GM19238 (cell line): Measurements from ENCODE around the gene PPP1R14C.

Experiments
- DNase-seq: peaks from one replicate; pipeline ENCODE4 v3.0.0; 2011; ENCODE audit warnings: low spot score; ENCODE audit not compliant: insufficient read length

PPP1R14C gene

DNA sequence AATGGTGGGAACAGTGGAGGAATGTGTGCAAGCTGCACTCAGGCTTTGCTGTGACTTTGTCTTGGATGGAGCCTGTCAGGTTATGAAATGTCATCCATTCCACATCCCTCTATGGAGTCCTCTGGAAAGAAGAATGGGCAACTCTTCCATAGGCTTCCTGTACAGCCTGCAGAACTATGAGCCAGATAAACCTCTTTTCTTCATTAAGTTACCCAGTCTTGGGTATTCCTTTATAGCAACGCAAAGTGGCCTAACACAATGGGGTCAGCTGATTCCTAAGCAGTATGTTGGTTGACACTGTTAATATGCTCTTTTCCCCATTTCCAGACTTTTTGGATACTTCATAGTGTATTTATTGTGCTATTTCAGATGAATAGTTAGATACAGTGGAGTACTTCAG, 150.2 kb downstream of the PPP1R14C start:
- DNase-seq: no peak

DNA sequence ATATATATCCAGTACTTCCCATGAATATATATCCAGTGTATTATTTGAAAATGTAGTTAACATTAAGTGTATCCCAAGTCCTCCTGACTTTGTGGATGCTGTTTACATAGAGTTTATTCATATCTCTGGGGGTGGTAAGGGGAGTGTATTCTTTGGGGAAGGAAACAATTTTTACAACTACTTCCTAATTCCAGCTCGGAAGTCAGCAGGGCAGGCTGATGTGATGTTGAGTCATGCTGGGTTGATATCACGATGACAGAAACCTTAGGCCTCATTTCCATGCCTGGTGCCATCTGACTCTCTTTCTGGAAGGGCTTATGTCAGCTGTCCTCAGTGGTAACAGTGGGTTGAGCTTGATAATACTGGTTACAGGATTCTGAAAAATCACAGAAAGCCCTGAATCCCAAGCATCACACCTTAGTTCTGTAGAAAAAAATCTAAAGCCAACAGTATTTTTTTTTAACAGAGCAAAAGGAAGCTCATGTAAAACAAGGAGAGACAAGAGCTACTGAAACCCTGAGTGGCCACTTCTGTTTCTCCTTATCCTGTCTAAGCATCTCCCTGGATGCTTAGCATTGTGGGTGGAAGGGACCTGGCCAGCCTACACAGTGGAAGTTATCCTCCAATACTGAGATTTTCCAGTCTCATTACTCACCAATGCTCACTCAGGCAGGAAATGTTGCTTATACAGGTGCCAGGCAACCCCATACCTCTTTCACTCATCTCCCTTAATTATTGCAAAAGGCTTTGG, 150.8 kb downstream of the PPP1R14C start:
- DNase-seq: no peak

DNA sequence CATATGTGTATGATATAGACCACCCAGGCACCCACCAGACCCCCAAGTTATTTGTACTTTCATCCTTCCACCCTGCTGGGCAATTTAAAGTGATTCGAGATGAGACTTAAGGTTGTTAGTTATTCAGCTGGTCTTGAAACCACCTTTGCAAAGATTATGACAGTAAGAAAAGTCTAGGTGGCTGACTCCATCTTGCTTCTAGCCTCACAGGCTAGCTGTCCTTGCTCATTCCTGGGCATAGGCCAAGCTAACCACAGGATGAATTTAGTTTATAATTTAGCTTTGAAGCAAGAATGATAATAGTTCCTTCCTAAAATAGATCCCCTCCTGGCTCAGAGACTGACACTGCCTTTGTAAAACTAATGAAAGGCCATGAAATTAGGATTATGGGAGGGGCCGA, 154.0 kb downstream of the PPP1R14C start:
- DNase-seq: no peak

DNA sequence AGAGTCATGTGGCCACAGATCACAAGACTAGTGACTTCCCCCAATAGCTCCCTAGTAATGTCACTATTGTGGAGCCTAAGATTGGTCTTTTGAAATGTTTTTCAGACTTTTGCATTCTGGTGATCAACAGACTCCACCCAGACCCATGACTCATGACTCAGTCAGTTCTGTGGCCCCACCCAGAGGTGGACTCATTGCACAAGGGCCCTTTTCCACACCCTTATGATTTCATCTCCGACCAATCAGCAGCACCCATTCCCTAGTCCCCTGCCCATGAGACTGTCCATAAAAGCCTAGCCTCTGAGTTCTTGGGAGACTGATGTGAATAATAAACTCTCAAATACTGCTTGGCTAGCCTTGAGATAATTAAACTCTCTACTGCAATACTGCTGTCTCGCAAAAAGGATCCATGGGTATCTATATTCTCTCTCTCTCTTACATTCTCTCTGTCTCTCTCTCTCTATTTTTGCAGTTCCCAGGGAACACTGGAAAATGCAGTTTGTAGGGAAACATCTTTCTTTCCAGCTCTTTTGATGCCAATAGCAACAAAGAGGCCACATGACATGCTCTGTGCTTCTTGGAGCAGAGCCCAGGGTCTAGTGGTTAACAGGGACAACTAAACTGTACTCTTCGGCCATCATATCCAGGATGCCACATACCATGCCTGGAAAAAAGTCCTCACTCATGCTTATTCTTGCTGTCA, 154.6 kb downstream of the PPP1R14C start:
- no peak for DNase-seq

DNA sequence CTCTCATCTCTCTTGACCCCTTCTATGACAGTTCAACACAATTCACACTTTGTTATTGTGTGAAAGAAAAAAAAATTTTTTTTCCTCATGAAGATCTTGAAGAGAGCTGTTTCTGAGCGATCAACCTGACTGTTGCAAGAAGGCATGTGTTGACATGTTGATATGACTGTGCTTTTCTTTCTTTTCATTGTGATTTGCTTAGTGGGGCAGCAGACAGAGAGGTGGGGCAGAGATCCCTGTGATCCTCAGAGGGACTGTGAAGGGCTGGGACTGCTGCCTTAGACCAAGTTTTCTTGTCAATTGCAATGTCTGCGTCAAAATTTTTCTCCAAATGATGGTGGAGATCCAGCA, 155.2 kb downstream of the PPP1R14C start:
- DNase-seq: no peak

DNA sequence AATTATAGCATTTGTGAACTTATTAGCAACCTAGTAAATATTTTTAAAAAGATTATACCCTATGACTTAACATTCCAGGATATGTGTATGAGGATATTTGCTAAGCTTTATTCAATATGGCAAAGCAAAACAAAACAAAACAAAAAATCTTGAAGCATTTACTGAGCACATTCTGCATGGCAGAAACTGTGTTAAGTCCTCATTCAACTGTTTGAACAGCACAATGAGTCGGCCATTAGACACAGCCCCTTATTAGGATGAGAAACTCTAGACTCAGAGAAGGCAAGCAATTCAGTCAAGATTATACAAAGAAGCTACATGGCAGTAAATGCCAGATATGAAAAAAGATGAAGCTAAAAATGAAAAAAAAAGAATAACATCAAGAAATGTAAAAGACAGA, 155.8 kb downstream of the PPP1R14C start:
- no peak for DNase-seq
